ENCODE results near the gene HECTD1. TPM values are rescaled to one million over a fixed set of nuclear protein-coding genes. Genes with fewer than 3 reads are reported as not detected.
"Not testable (repeated sequence)": the region's sequence is repeated elsewhere in the genome, so short reads cannot be mapped to it uniquely, and the experiment has no call there.

HECTD1 gene
- total RNA-seq = 240 and 246 TPM in 2 replicates

DNA sequence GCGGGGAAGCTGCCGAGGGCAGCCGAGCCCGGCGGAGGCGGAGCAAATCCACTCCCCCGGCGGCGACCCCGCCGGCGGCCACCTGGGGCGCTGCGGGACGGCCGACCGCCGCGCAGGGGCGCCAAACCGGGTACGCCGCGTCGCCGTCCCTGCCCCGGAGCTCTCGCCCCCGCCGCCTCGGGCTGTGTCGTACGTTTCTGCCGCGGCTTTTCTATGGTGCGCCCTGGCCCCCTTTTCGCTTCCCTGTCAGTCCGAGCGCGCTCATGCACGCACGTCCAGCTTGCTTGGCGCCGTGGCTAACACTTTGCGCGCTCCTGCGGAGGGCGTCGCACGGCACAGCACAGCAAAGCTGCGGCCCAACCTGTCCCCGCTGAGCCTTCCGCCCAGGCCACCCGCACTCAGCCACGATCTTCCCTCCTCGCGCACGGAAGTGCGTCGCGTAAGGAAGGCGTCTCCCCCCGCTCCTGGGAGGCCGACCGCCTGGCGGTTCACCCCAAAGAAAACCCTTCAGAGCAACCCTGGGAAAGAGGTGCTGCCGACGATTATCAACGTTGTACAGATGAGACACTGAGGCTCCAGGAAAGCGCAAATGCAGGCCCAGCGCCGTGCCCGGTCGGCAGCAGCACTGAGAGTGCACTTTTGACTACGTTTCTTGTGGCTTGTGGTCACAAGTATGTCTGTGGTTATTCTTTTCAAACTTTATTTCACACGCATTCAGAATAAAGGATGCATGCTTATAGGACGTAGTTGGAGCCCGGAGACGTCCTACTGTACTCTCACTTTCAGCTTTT is at the start of gene HECTD1:
HECTD1 (minus strand) TSS at position 39 of the 791 bp plus-strand sequence. CDS start 1,857 bp downstream, outside the sequence.
- peak within 1 kb of the TSS; percentile 96 for H2AFZ ChIP-seq (ENCODE audit: low read length)
- peak within 1 kb of the TSS; percentile 87 for H3K4me3 ChIP-seq (ENCODE audit: insufficient read depth, low read length)
- H3K36me3 ChIP-seq (ENCODE audit: insufficient read depth, low read length) = peaks cover 11% of the 10 kb centered on the region
- TF ChIP-seq, protein P1, sequence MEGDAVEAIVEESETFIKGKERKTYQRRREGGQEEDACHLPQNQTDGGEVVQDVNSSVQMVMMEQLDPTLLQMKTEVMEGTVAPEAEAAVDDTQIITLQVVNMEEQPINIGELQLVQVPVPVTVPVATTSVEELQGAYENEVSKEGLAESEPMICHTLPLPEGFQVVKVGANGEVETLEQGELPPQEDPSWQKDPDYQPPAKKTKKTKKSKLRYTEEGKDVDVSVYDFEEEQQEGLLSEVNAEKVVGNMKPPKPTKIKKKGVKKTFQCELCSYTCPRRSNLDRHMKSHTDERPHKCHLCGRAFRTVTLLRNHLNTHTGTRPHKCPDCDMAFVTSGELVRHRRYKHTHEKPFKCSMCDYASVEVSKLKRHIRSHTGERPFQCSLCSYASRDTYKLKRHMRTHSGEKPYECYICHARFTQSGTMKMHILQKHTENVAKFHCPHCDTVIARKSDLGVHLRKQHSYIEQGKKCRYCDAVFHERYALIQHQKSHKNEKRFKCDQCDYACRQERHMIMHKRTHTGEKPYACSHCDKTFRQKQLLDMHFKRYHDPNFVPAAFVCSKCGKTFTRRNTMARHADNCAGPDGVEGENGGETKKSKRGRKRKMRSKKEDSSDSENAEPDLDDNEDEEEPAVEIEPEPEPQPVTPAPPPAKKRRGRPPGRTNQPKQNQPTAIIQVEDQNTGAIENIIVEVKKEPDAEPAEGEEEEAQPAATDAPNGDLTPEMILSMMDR (IDR thresholded peaks at IDR 0.05; ENCODE audit: extremely low read depth, low read depth, low read length) = peak; percentile 43
- H3K9me3 ChIP-seq (ENCODE audit: low read depth, low read length) = no peaks in the 10 kb centered on the region
- H3K27ac ChIP-seq (ENCODE audit: low read depth, low read length) = peak within 1 kb of the TSS; percentile 91
- H3K27me3 ChIP-seq (ENCODE audit: insufficient read depth, low read length) = no peaks in the 10 kb centered on the region
- H3K4me2 ChIP-seq (ENCODE audit: insufficient read depth, low read length) = peak within 1 kb of the TSS; percentile 85
- H3K79me2 ChIP-seq (ENCODE audit: insufficient read depth, low read length) = peaks cover 40% of the 10 kb centered on the region
- H4K20me1 ChIP-seq (ENCODE audit: insufficient read depth, low read length) = peaks cover 20% of the 10 kb centered on the region
- H3K4me1 ChIP-seq (ENCODE audit: insufficient read depth, low read length) = peaks cover 17% of the 10 kb centered on the region
- DNase-seq (ENCODE audit: insufficient read length, low spot score, missing footprints) = peak; percentile 99

DNA sequence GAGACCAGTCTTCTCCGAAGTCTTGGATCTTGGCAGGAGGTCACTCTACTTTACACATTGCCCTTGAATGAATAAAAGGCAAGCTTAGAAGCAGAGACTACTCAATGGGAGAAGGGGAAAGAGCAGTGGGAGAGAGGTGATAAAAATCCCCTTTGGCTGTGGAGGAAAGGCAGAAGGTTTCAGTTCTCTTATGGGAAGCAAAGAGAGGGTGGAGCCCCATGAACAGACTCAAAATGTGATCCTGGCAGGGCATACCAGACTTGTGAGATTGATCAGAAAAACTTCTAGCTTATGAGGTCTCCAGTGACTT is 49.6 kb upstream of the HECTD1 start:
- DNase-seq (ENCODE audit: insufficient read length, low spot score, missing footprints) = no peak
- H3K36me3 ChIP-seq (ENCODE audit: insufficient read depth, low read length) = no peaks in the 10 kb centered on the region

DNA sequence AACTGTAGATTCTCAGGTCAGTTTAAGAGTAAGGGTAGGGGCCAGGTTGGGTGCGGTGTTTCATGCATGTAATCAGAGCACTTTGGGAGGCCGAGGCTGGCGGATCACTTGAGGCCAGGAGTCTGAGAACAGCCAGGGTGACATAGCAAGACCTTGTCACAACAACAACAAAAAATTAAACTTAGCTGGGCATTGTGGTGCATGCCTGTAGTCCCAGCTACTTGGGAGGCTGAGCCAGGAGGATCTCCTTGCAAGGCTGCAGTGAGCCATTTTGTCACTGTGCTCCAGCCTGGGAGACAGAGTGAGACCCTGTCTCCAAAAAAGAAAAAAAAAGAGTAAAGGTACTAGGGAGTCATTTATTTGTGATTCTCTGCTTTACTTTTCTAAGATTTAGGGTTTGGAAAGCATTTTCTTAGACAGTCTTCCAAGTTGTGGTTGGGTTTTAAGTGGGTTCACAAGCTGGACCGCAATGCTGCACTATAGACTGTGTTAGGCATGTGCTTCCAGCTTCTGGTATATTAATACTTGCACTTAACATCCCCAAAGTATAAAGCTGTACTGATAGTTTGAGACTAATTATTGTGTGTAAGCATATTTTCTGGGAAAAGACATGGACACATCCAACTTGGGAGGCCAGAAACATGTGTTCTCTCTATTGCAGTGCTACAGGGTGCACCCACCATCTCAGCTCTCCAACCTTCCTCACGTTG is 49.1 kb upstream of the HECTD1 start:
- Histone ChIP-seq H3K79me2 (ENCODE audit: insufficient read depth, low read length) (no peaks in the 10 kb centered on the region), H3K9me3 (ENCODE audit: low read depth, low read length) (no peaks in the 10 kb centered on the region), H4K20me1 (ENCODE audit: insufficient read depth, low read length) (no peaks in the 10 kb centered on the region), H3K4me2 (ENCODE audit: insufficient read depth, low read length) (no peak overlapping the region), H3K27me3 (ENCODE audit: insufficient read depth, low read length) (no peaks in the 10 kb centered on the region), H3K27ac (ENCODE audit: low read depth, low read length) (no peak overlapping the region), H3K4me1 (ENCODE audit: insufficient read depth, low read length) (peaks cover 2% of the 10 kb centered on the region), H3K4me3 (ENCODE audit: insufficient read depth, low read length) (no peak overlapping the region), H2AFZ (ENCODE audit: low read length) (no peak overlapping the region), H3K36me3 (ENCODE audit: insufficient read depth, low read length) (no peaks in the 10 kb centered on the region)
- TF ChIP-seq, protein P1 (IDR thresholded peaks at IDR 0.05; ENCODE audit: extremely low read depth, low read depth, low read length) = no peak
- no peak for DNase-seq (ENCODE audit: insufficient read length, low spot score, missing footprints)

More for the DNA sequence above, 49.6 kb upstream of the HECTD1 start:
- Histone ChIP-seq H3K4me2 (ENCODE audit: insufficient read depth, low read length) (no peak overlapping the region), H3K4me1 (ENCODE audit: insufficient read depth, low read length) (peaks cover 7% of the 10 kb centered on the region), H4K20me1 (ENCODE audit: insufficient read depth, low read length) (no peaks in the 10 kb centered on the region), H3K4me3 (ENCODE audit: insufficient read depth, low read length) (no peak overlapping the region), H3K79me2 (ENCODE audit: insufficient read depth, low read length) (no peaks in the 10 kb centered on the region), H3K27me3 (ENCODE audit: insufficient read depth, low read length) (no peaks in the 10 kb centered on the region), H3K9me3 (ENCODE audit: low read depth, low read length) (no peaks in the 10 kb centered on the region), H3K27ac (ENCODE audit: low read depth, low read length) (no peak overlapping the region), H2AFZ (ENCODE audit: low read length) (no peak overlapping the region)
- TF ChIP-seq, protein P1 (IDR thresholded peaks at IDR 0.05; ENCODE audit: extremely low read depth, low read depth, low read length) = no peak

DNA sequence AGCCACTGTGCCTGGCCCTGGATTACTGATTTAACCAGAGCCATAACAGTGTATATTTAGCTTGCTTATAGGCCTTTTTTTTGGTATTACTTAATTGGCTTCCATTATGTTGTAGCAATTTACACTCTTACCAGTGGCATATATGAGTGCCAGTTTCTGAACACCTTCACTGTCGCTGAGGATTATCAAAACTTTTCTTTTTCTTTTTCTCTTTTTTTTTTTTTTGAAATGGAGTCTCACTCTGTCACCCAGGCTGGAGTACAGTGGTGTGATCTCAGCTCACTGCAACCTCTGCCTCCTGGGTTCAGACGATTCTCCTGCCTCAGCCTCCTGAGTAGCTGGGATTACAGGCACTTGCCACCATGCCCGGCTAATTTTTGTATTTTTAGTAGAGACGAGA is 48.3 kb upstream of the HECTD1 start:
- not testable (repeated sequence) for H3K36me3 ChIP-seq (ENCODE audit: insufficient read depth, low read length); H2AFZ ChIP-seq (ENCODE audit: low read length); H3K27ac ChIP-seq (ENCODE audit: low read depth, low read length); H3K4me2 ChIP-seq (ENCODE audit: insufficient read depth, low read length); H4K20me1 ChIP-seq (ENCODE audit: insufficient read depth, low read length); H3K9me3 ChIP-seq (ENCODE audit: low read depth, low read length); DNase-seq (ENCODE audit: insufficient read length, low spot score, missing footprints); H3K79me2 ChIP-seq (ENCODE audit: insufficient read depth, low read length); H3K4me1 ChIP-seq (ENCODE audit: insufficient read depth, low read length); H3K27me3 ChIP-seq (ENCODE audit: insufficient read depth, low read length); H3K4me3 ChIP-seq (ENCODE audit: insufficient read depth, low read length)

Data from osteoblast (primary cell).